ENCODE data around the gene CLEC4G. TPM values are rescaled to one million over a fixed set of nuclear protein-coding genes. Genes with fewer than 3 reads are reported as not detected.
"Not testable (repeated sequence)": the region's sequence is repeated elsewhere in the genome, so short reads cannot be mapped to it uniquely, and the experiment has no call there.

CLEC4G gene
- total and polyA plus RNA-seq, 7 experiments from 2014 or later = 1.2 TPM; not detected in 6

DNA sequence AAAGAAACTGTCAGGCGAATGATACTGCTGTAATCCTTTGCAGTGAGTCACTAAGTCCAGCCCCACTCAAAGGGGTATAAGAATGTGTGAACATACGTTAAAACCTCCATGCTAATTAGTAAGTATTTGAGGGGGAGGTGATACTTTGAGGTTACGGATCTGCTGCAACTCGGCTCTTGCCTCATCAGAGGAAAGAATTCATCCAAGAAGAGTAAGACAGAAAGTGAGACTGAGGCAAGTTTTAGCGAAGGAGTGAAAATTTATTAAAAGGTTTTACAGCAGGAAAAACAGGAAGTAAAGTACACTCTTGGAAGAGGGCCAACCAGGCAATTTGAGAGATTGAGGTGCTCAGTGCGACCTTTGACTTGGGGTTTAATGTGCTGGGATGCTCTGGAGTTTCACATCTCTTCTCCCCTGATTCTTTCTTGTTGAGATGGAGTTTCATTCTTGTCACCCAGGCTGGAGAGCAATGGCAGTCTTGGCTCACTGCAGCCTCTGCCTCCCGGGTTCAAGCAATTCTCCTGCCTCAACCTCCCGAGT is 40.9 kb upstream of the CLEC4G start:
- DNase-seq (peak in 3 of 9 donors; percentile 8 to 19 (median 15)), ATAC-seq (peak; percentile 81)
- peaks cover 9 to 11% of the 10 kb centered on the region in 2 donors for H3K4me1 ChIP-seq (ENCODE audit: control insufficient read depth in 2 of 2, insufficient read depth in 2 of 2, low read length in 2 of 2)
- intact Hi-C loops (cut with micrococcal nuclease) = no loop called here
- H3K27me3 ChIP-seq (ENCODE audit: control insufficient read depth in 2 of 2, insufficient read depth in 2 of 2, low read length in 2 of 2) = no peaks in the 10 kb centered on the region
- no peaks in the 10 kb centered on the region for H3K36me3 Mint-ChIP-seq
- peaks cover 0 to 1% (median 0%) of the 10 kb centered on the region in 11 donors for H3K9me3 Mint-ChIP-seq
- H3K27ac Mint-ChIP-seq = peak overlapping the region; percentile 10 to 79 (median 64)
- no peak overlapping the region for H3K27ac ChIP-seq (ENCODE audit: low read depth, low read length)
- peaks cover 11 to 26% (median 17%) of the 10 kb centered on the region in 7 donors for H3K4me1 Mint-ChIP-seq
- no peaks in the 10 kb centered on the region for H3K36me3 ChIP-seq (ENCODE audit: control insufficient read depth in 2 of 3, insufficient read depth in 3 of 3, low read length in 3 of 3)
- ChIA-PET POLR2A (no interaction called here), CTCF (no interaction called here)
- H3K9me3 ChIP-seq (ENCODE audit: control insufficient read depth in 2 of 3, low read length in 3 of 3) = no peaks in the 10 kb centered on the region
- peak overlapping the region; percentile 16 to 74 (median 54) for H3K4me3 Mint-ChIP-seq
- peaks cover 0 to 8% (median 0%) of the 10 kb centered on the region in 5 donors for H3K27me3 Mint-ChIP-seq
- peak overlapping the region; percentile 13 for H3K4me3 ChIP-seq (ENCODE audit: low read length)

DNA sequence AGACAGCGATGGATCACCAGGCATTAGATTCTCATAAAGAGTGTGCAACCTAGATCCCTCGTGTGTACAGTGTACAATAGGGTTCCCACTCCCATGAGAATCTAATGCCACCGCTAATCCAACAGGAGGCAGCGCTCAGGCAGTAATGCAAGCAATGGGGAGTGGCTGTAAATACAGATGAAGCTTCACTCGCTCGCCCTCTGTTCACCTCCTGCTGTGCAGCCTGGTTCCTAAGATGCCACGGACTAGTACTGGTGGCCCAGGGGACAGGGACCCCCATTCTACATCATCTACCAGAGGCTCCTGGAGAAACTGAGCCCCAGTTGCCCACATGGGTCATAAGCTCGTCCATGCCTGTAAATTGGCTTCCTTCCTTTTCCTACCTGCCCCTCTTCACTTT is 39.2 kb upstream of the CLEC4G start:
- Mint-ChIP-seq H3K27me3 (peaks cover 0 to 7% (median 0%) of the 10 kb centered on the region in 5 donors), H3K36me3 (no peaks in the 10 kb centered on the region), H3K9me3 (peaks cover 0 to 1% (median 0%) of the 10 kb centered on the region in 11 donors), H3K4me3 (no peak overlapping the region), H3K4me1 (peaks cover 11 to 26% (median 17%) of the 10 kb centered on the region in 7 donors), H3K27ac (peak overlapping the region in 1 of 9 donors; percentile 63)
- H3K4me3 ChIP-seq (ENCODE audit: low read length) = no peak overlapping the region
- no peak for DNase-seq
- peaks cover 9 to 11% of the 10 kb centered on the region in 2 donors for H3K4me1 ChIP-seq (ENCODE audit: control insufficient read depth in 2 of 2, insufficient read depth in 2 of 2, low read length in 2 of 2)
- no peak overlapping the region for H3K27ac ChIP-seq (ENCODE audit: low read depth, low read length)
- no peaks in the 10 kb centered on the region for H3K36me3 ChIP-seq (ENCODE audit: control insufficient read depth in 2 of 3, insufficient read depth in 3 of 3, low read length in 3 of 3)
- H3K27me3 ChIP-seq (ENCODE audit: control insufficient read depth in 2 of 2, insufficient read depth in 2 of 2, low read length in 2 of 2) = no peaks in the 10 kb centered on the region
- intact Hi-C loops (cut with micrococcal nuclease) = no loop called here
- POLR2A ChIA-PET = no interaction called here
- no peak for ATAC-seq
- CTCF ChIA-PET = no interaction called here
- no peaks in the 10 kb centered on the region for H3K9me3 ChIP-seq (ENCODE audit: control insufficient read depth in 2 of 3, low read length in 3 of 3)

DNA sequence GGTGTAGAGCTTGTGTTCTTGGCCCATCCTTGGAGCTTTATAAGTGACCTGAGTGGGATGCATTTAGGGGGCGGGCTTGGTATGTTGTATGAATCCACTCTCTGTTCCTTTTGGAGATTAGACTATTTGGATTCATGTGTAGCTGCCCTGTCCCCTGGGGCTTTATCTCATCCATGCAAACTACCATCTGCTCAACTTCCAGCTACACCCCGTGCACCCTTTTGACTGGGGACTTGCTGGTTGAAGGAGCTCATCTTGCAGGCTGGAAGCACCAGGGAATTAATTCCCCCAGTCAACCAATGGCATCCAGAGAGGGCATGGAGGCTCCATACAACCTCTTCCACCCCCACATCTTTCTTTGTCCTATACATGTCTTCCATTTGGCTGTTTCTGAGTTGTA is 37.3 kb upstream of the CLEC4G start:
- intact Hi-C loops (cut with micrococcal nuclease) = no loop called here
- H3K36me3 Mint-ChIP-seq = no peaks in the 10 kb centered on the region
- H3K27ac Mint-ChIP-seq = no peak overlapping the region
- ChIA-PET POLR2A (no interaction called here), CTCF (no interaction called here)
- Histone ChIP-seq H3K27ac (ENCODE audit: low read depth, low read length) (no peak overlapping the region), H3K4me1 (ENCODE audit: control insufficient read depth in 2 of 2, insufficient read depth in 2 of 2, low read length in 2 of 2) (peaks cover 9 to 11% of the 10 kb centered on the region in 2 donors), H3K9me3 (ENCODE audit: control insufficient read depth in 2 of 3, low read length in 3 of 3) (no peaks in the 10 kb centered on the region), H3K27me3 (ENCODE audit: control insufficient read depth in 2 of 2, insufficient read depth in 2 of 2, low read length in 2 of 2) (no peaks in the 10 kb centered on the region), H3K36me3 (ENCODE audit: control insufficient read depth in 2 of 3, insufficient read depth in 3 of 3, low read length in 3 of 3) (no peaks in the 10 kb centered on the region), H3K4me3 (ENCODE audit: low read length) (no peak overlapping the region)
- peaks cover 0 to 7% (median 0%) of the 10 kb centered on the region in 5 donors for H3K27me3 Mint-ChIP-seq
- peaks cover 10 to 26% (median 17%) of the 10 kb centered on the region in 7 donors for H3K4me1 Mint-ChIP-seq
- DNase-seq = no peak
- H3K9me3 Mint-ChIP-seq = peaks cover 0 to 1% (median 0%) of the 10 kb centered on the region in 11 donors
- no peak overlapping the region for H3K4me3 Mint-ChIP-seq
- no peak for ATAC-seq

DNA sequence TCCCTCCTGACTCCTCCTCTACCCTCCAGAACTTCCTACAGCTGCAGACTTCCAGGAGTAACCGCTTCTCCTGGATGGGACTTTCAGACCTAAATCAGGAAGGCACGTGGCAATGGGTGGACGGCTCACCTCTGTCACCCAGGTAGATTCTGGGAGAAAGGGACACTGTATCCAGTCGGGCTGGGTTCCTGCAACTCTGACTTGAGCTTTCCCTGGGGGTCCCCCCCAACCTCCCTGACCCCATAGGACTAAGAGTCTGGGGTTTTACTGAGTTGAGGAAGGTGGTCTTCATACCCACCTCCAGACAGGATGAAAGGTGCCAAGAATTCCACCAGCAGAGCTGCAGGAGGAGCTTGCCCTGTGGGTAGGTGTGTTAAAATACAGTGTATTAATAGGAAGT is 35.6 kb upstream of the CLEC4G start:
- Mint-ChIP-seq H3K36me3 (no peaks in the 10 kb centered on the region), H3K4me3 (no peak overlapping the region), H3K27me3 (peaks cover 0 to 7% (median 0%) of the 10 kb centered on the region in 5 donors), H3K9me3 (peaks cover 0 to 2% (median 0%) of the 10 kb centered on the region in 11 donors), H3K4me1 (peaks cover 3 to 21% (median 14%) of the 10 kb centered on the region in 7 donors), H3K27ac (no peak overlapping the region)
- no peak overlapping the region for H3K4me3 ChIP-seq (ENCODE audit: low read length)
- H3K36me3 ChIP-seq (ENCODE audit: control insufficient read depth in 2 of 3, insufficient read depth in 3 of 3, low read length in 3 of 3) = no peaks in the 10 kb centered on the region
- peaks cover 4% of the 10 kb centered on the region in 2 donors for H3K4me1 ChIP-seq (ENCODE audit: control insufficient read depth in 2 of 2, insufficient read depth in 2 of 2, low read length in 2 of 2)
- no peaks in the 10 kb centered on the region for H3K9me3 ChIP-seq (ENCODE audit: control insufficient read depth in 2 of 3, low read length in 3 of 3)
- no peak overlapping the region for H3K27ac ChIP-seq (ENCODE audit: low read depth, low read length)
- intact Hi-C loops (cut with micrococcal nuclease) = no loop called here
- ATAC-seq (no peak), DNase-seq (no peak)
- ChIA-PET CTCF (no interaction called here), POLR2A (no interaction called here)
- H3K27me3 ChIP-seq (ENCODE audit: control insufficient read depth in 2 of 2, insufficient read depth in 2 of 2, low read length in 2 of 2) = no peaks in the 10 kb centered on the region

DNA sequence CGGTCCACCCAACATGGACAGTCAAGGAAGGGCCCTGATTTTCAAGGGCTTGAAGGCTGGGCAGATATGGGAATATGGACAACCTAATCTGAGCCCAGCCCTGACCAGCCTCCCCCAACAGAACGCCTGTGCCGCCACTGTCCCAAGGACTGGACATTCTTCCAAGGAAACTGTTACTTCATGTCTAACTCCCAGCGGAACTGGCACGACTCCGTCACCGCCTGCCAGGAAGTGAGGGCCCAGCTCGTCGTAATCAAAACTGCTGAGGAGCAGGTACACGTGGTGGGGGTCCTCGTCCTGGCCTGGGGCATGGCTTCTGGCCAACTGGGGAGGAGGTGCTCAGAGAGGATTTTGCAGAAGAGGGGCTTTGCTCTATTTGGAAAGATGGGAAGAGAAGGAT is 34.6 kb upstream of the CLEC4G start:
- H3K4me3 Mint-ChIP-seq = no peak overlapping the region
- Histone ChIP-seq H3K4me3 (ENCODE audit: low read length) (no peak overlapping the region), H3K27ac (ENCODE audit: low read depth, low read length) (no peak overlapping the region), H3K27me3 (ENCODE audit: control insufficient read depth in 2 of 2, insufficient read depth in 2 of 2, low read length in 2 of 2) (no peaks in the 10 kb centered on the region), H3K36me3 (ENCODE audit: control insufficient read depth in 2 of 3, insufficient read depth in 3 of 3, low read length in 3 of 3) (no peaks in the 10 kb centered on the region), H3K4me1 (ENCODE audit: control insufficient read depth in 2 of 2, insufficient read depth in 2 of 2, low read length in 2 of 2) (no peaks in the 10 kb centered on the region), H3K9me3 (ENCODE audit: control insufficient read depth in 2 of 3, low read length in 3 of 3) (no peaks in the 10 kb centered on the region)
- intact Hi-C loops (cut with micrococcal nuclease) = no loop called here
- H3K36me3 Mint-ChIP-seq = no peaks in the 10 kb centered on the region
- no peak for ATAC-seq
- CTCF ChIA-PET = interaction anchor here (0.7 kb wide), 1 partner anchor 309 kb away, joined by 4 read pairs; no protein-coding TSS in a partner anchor
- H3K27ac Mint-ChIP-seq = peak overlapping the region in 1 of 9 donors; percentile 18
- DNase-seq = no peak
- POLR2A ChIA-PET = no interaction called here
- H3K27me3 Mint-ChIP-seq = peaks cover 0 to 7% (median 0%) of the 10 kb centered on the region in 5 donors
- peaks cover 2 to 15% (median 10%) of the 10 kb centered on the region in 7 donors for H3K4me1 Mint-ChIP-seq
- H3K9me3 Mint-ChIP-seq = peaks cover 0 to 6% (median 0%) of the 10 kb centered on the region in 11 donors

DNA sequence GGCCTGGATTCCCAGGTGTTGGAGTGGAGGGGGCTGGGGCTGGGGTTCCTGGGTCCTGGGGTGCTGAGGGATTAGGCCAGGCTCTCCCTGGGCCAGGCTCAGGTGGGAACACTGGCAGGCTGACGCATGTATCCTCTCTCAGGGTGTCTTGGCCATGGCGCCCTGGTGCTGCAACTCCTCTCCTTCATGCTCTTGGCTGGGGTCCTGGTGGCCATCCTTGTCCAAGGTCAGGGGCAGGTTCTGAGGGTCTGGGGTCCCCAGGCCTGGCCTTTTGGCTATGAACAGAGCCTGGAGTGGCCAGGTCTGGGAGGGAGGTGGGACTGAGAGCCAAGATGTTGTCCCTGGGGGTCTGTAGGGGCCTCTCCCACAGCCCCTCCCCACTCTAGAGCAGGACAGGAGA is 33.1 kb upstream of the CLEC4G start:
- ATAC-seq; H3K4me3 Mint-ChIP-seq; H3K27me3 Mint-ChIP-seq; H3K36me3 ChIP-seq (ENCODE audit: control insufficient read depth in 2 of 3, insufficient read depth in 3 of 3, low read length in 3 of 3); H3K27ac Mint-ChIP-seq; intact Hi-C loops (cut with micrococcal nuclease); POLR2A ChIA-PET; H3K36me3 Mint-ChIP-seq; DNase-seq; H3K4me1 ChIP-seq (ENCODE audit: control insufficient read depth in 2 of 2, insufficient read depth in 2 of 2, low read length in 2 of 2); H3K4me3 ChIP-seq (ENCODE audit: low read length); H3K27me3 ChIP-seq (ENCODE audit: control insufficient read depth in 2 of 2, insufficient read depth in 2 of 2, low read length in 2 of 2); H3K27ac ChIP-seq (ENCODE audit: low read depth, low read length); H3K9me3 ChIP-seq (ENCODE audit: control insufficient read depth in 2 of 3, low read length in 3 of 3): not testable (repeated sequence)
- Mint-ChIP-seq H3K4me1 (peaks cover 0 to 13% (median 10%) of the 10 kb centered on the region in 7 donors), H3K9me3 (peaks cover 0 to 10% (median 0%) of the 10 kb centered on the region in 11 donors)
- CTCF ChIA-PET = interaction anchor here (0.7 kb wide), 1 partner anchor 169 kb away, joined by 6 read pairs; no protein-coding TSS in a partner anchor

DNA sequence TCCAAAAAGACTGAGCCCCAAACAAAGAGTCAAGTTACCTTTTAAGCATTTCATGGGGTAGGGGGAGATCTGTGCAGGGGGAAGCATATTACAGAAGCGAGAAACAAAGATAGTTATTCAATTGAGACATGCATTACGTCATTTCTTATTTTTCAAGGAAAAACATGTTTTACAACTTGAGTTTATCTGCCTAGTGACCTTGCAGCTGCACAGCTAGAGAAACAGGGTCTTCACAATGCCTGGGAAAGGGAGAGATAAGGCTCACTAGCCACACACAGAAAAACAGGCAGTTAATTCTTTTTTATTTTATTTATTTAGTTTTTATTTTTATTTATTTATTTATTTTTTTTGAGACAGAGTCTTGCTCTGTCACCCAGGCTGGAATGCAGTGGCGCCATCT is 32.2 kb upstream of the CLEC4G start:
- H3K4me3 ChIP-seq (ENCODE audit: low read length); H3K27ac ChIP-seq (ENCODE audit: low read depth, low read length); CTCF ChIA-PET; POLR2A ChIA-PET; H3K27me3 ChIP-seq (ENCODE audit: control insufficient read depth in 2 of 2, insufficient read depth in 2 of 2, low read length in 2 of 2); H3K36me3 Mint-ChIP-seq; H3K36me3 ChIP-seq (ENCODE audit: control insufficient read depth in 2 of 3, insufficient read depth in 3 of 3, low read length in 3 of 3); ATAC-seq; H3K4me3 Mint-ChIP-seq; H3K27me3 Mint-ChIP-seq; DNase-seq; intact Hi-C loops (cut with micrococcal nuclease); H3K9me3 ChIP-seq (ENCODE audit: control insufficient read depth in 2 of 3, low read length in 3 of 3); H3K27ac Mint-ChIP-seq; H3K4me1 ChIP-seq (ENCODE audit: control insufficient read depth in 2 of 2, insufficient read depth in 2 of 2, low read length in 2 of 2): not testable (repeated sequence)
- Mint-ChIP-seq H3K4me1 (peaks cover 0 to 13% (median 10%) of the 10 kb centered on the region in 7 donors), H3K9me3 (peaks cover 0 to 15% (median 7%) of the 10 kb centered on the region in 11 donors)

Data from naive thymus-derived CD4-positive, alpha-beta T cell (primary cell).